SU-DHL-6 (cell line): ENCODE measurements around the gene DYNLT1.

Source experiments
- CTCF ChIP-seq: fragments of 200-600 bp; sonication (generic); IDR thresholded peaks from one replicate; pipeline ENCODE4 v1.5.1; 2017; ENCODE audit warnings: antibody characterized with exemption, mild to moderate bottlenecking, low read length, moderate library complexity; ENCODE audit not compliant: insufficient read depth, poor library complexity, severe bottlenecking
- EZH2phosphoT487 ChIP-seq: fragments of 200-600 bp; sonication (generic), shearing (Covaris generic); conservative IDR thresholded peaks from 2 replicates; pipeline ENCODE4 v1.6.1; 2018; ENCODE audit warnings: mild to moderate bottlenecking, antibody characterized with exemption, low read length, moderate library complexity, mixed read lengths

GRCh38 chr6:158639056-158639455 lies 5.5 kb downstream of the DYNLT1 start:
- TF ChIP-seq CTCF, result no peak
- no peak for TF ChIP-seq EZH2phosphoT487
